KOPT-K1 (cell line): ENCODE results near the gene PCDHGA10.
"Not testable (repeated sequence)": the region's sequence is repeated elsewhere in the genome, so short reads cannot be mapped to it uniquely, and the experiment has no call there.

Experiments used
- H3K27ac ChIP-seq: fragments of 200-600 bp; sonication (generic); 2 replicates; pipeline ENCODE4 v1.5.1; 2016; ENCODE audit warnings: antibody characterized with exemption, mild to moderate bottlenecking, low read depth, low read length; ENCODE audit not compliant: poor library complexity, severe bottlenecking
- H3K36me3 ChIP-seq: fragments of 200-600 bp; sonication (generic); 2 replicates; pipeline ENCODE4 v1.5.1; 2017; ENCODE audit warnings: antibody characterized with exemption, mild to moderate bottlenecking, low read length, moderate library complexity; ENCODE audit not compliant: insufficient read depth
- H3K9me3 ChIP-seq: fragments of 200-600 bp; sonication (generic); 2 replicates; pipeline ENCODE4 v1.5.1; 2017; ENCODE audit warnings: antibody characterized with exemption, low read length, mild to moderate bottlenecking; ENCODE audit not compliant: insufficient read depth, poor library complexity, severe bottlenecking

Gene PCDHGA10

DNA sequence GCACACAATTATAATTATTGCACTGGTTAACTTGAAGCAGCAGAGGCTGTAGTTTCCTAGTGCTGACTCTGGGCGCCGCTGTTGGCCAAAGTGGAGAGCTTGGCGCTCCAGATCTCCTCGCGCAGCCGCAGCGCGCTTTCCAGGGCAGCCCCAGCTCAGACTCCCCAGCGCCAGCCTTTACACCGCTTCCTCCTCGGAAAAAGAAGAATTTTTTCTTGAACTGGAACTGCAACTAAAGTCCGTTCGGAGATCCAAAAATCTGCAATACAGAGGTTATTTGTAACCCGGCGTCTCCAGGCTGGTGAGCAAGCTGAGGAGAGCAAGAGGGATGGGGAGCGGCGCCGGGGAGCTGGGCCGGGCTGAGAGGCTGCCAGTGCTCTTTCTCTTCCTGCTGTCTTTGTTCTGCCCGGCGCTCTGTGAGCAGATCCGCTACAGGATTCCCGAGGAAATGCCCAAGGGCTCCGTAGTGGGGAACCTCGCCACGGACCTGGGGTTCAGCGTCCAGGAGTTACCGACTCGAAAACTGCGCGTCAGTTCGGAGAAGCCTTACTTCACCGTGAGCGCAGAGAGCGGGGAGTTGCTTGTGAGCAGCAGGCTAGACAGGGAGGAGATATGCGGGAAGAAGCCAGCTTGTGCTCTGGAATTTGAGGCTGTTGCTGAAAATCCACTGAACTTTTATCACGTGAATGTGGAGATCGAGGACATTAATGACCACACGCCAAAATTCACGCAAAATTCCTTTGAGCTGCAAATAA, 25.1 kb upstream of the PCDHGA10 start, which contains the start of gene PCDHGB4:
TSS of gene PCDHGB4 (plus strand) at position 142 of the 755 bp plus-strand sequence. CDS start at position 329, 187 bp downstream.
- not testable (repeated sequence) for H3K27ac ChIP-seq, H3K36me3 ChIP-seq
- H3K9me3 ChIP-seq: peaks cover 23% of the 10 kb centered on the region

DNA sequence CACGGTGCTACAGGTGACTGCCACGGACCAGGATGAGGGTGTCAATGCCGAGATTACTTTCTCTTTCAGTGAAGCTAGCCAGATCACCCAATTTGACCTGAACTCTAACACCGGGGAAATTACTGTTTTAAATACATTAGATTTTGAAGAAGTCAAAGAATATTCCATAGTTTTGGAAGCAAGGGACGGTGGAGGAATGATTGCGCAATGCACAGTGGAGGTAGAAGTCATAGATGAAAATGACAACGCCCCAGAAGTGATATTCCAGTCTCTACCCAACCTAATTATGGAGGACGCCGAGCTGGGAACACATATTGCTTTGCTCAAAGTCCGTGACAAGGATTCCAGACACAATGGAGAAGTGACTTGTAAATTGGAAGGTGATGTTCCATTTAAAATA, 24.1 kb upstream of the PCDHGA10 start:
- Histone ChIP-seq H3K9me3 (peaks cover 16% of the 10 kb centered on the region), H3K36me3 (no peaks in the 10 kb centered on the region), H3K27ac (no peak overlapping the region)

GRCh38 chr5:141389153-141390042, 23.4 kb upstream of the PCDHGA10 start:
- Histone ChIP-seq H3K9me3 (peaks cover 9% of the 10 kb centered on the region), H3K36me3 (no peaks in the 10 kb centered on the region), H3K27ac (no peak overlapping the region)

- no peaks in the 10 kb centered on the region for H3K36me3 ChIP-seq
- H3K27ac ChIP-seq: no peak within 1 kb of the TSS
- H3K9me3 ChIP-seq: no peaks in the 10 kb centered on the region
These were observed 20.2 kb upstream of the PCDHGA10 start, which contains the start of gene PCDHGA8 for GRCh38 chr5:141392429-141393198. TSS of gene PCDHGA8 (plus strand) at chr5:141392633. CDS start at chr5:141392814, 181 bp downstream.

DNA sequence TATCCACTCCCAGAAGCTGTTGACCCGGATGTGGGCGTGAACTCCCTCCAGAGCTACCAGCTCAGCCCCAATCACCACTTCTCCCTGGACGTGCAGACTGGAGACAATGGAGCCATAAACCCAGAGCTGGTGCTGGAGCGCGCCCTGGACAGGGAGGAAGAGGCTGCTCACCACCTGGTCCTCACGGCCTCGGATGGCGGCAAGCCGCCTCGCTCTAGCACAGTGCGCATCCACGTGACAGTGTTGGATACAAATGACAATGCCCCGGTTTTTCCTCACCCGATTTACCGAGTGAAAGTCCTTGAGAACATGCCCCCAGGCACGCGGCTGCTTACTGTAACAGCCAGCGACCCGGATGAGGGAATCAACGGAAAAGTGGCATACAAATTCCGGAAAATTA, 19.5 kb upstream of the PCDHGA10 start:
- Histone ChIP-seq H3K36me3 (no peaks in the 10 kb centered on the region), H3K27ac (no peak overlapping the region), H3K9me3 (no peaks in the 10 kb centered on the region)

DNA sequence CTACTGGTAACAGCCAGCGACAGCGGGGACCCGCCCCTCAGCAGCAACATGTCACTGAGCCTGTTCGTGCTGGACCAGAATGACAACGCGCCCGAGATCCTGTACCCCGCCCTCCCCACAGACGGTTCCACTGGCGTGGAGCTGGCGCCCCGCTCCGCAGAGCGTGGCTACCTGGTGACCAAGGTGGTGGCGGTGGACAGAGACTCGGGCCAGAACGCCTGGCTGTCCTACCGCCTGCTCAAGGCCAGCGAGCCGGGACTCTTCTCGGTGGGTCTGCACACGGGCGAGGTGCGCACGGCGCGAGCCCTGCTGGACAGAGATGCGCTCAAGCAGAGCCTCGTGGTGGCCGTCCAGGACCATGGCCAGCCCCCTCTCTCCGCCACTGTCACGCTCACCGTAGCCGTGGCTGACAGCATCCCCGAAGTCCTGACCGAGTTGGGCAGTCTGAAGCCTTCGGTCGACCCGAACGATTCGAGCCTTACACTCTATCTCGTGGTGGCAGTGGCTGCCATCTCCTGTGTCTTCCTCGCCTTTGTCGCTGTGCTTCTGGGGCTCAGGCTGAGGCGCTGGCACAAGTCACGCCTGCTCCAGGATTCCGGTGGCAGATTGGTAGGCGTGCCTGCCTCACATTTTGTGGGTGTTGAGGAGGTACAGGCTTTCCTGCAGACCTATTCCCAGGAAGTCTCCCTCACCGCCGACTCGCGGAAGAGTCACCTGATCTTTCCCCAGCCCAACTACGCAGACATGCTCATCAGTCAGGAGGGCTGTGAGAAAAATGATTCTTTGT, 18.2 kb upstream of the PCDHGA10 start:
- H3K36me3 ChIP-seq, H3K9me3 ChIP-seq, H3K27ac ChIP-seq: not testable (repeated sequence)

DNA sequence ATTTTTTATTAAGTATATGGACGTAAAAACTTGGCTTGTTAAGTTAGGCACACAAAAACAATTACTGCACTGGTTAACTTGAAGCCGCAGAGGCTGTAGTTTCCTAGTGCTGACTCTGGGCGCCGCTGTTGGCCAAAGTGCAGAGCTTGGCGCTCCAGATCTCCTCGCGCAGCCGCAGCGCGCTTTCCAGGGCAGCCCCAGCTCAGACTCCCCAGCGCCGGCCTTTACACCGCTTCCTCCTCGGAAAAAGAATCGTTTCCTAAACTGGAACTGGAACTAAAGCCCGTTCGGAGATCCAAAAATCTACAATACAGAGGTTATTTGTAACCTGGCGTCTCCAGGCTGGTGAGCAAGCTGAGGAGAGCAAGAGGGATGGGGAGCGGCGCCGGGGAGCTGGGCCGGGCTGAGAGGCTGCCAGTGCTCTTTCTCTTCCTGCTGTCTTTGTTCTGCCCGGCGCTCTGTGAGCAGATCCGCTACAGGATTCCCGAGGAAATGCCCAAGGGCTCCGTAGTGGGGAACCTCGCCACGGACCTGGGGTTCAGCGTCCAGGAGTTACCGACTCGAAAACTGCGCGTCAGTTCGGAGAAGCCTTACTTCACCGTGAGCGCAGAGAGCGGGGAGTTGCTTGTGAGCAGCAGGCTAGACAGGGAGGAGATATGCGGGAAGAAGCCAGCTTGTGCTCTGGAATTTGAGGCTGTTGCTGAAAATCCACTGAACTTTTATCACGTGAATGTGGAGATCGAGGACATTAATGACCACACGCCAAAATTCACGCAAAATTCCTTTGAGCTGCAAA, 14.8 kb upstream of the PCDHGA10 start, which contains the start of gene PCDHGB5:
TSS of gene PCDHGB5 (plus strand) at position 192 of the 796 bp plus-strand sequence. CDS start at position 373, 181 bp downstream.
- not testable (repeated sequence) for H3K27ac ChIP-seq

GRCh38 chr5:141398608-141399007, 14.2 kb upstream of the PCDHGA10 start:
- Histone ChIP-seq H3K9me3 (peaks cover 3% of the 10 kb centered on the region), H3K36me3 (no peaks in the 10 kb centered on the region), H3K27ac (no peak overlapping the region)

More for the DNA sequence above, 14.8 kb upstream of the PCDHGA10 start, which contains the start of gene PCDHGB5:
- not testable (repeated sequence) for H3K36me3 ChIP-seq, H3K9me3 ChIP-seq

GRCh38 chr5:141399555-141400258, 13.1 kb upstream of the PCDHGA10 start:
- Histone ChIP-seq H3K9me3 (peaks cover 3% of the 10 kb centered on the region), H3K27ac (no peak overlapping the region), H3K36me3 (no peaks in the 10 kb centered on the region)

DNA sequence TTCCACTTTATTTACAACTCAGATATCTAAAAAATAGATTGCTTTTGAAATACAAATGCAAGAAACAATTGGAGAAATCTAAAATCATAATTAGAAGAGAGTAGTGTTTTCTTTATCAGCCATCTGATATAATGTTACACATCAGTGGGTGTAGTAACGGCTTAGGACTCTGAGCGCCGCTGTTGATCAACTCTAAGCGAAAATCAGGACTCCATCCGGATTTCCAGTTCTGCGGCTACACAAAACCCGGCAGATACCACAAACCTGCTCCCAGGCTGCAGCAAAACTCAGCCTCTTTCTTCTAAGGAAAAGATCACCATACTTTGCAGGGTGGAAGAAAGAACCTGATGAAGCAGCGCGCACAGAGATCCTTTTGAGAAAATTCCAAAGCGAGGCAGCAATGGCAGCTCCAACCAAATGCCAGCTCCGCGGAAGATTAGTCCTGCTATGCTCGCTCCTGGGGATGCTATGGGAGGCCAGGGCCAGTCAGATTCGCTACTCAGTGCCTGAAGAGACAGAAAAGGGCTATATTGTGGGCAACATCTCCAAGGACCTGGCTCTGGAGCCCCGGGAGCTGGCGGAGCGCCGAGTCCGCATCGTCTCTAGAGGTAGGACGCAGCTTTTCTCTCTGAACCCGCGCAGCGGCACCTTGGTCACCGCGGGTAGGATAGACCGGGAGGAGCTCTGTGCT, 10.1 kb upstream of the PCDHGA10 start, which contains the start of gene PCDHGA9:
TSS of gene PCDHGA9 (plus strand) at position 226 of the 691 bp plus-strand sequence. CDS start at position 401, 175 bp downstream.
- Histone ChIP-seq H3K27ac (no peak within 1 kb of the TSS), H3K36me3 (no peaks in the 10 kb centered on the region), H3K9me3 (peaks cover 3% of the 10 kb centered on the region)

- H3K36me3 ChIP-seq: no peaks in the 10 kb centered on the region
- H3K27ac ChIP-seq: no peak overlapping the region
- peaks cover 3% of the 10 kb centered on the region for H3K9me3 ChIP-seq
These were observed 9.4 kb upstream of the PCDHGA10 start for GRCh38 chr5:141403387-141403786.

DNA sequence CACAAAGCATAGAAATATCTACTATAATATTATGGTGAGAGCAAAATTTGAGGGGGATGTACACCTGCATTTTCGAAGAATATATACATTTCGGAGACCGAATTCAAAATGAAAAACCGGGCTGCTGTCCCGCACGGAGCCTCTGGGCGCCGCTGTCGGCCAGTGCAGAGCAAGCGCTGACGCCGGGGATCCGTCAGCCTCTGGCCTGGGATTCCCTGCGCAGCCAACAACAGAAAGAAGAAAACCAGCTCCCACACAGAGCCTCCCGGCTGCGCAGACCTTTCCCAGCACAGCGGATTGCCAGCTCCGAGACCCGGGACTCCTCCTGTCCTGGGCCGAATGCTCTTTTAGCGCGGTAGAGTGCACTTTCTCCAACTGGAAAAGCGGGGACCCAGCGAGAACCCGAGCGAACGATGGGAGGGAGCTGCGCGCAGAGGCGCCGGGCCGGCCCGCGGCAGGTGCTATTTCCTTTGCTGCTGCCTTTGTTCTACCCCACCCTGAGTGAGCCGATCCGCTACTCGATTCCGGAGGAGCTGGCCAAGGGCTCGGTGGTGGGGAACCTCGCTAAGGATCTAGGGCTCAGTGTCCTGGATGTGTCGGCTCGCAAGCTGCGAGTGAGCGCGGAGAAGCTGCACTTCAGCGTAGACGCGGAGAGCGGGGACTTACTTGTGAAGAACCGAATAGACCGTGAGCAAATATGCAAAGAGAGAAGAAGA, 4.8 kb upstream of the PCDHGA10 start, which contains the start of gene PCDHGB6:
TSS of gene PCDHGB6 (plus strand) at position 232 of the 716 bp plus-strand sequence. CDS start at position 414, 182 bp downstream.
- H3K27ac ChIP-seq, H3K9me3 ChIP-seq, H3K36me3 ChIP-seq: not testable (repeated sequence)
